IPS-NIHi11 (cell line): ENCODE results near the gene ACYP2.
"Not testable (repeated sequence)": the region's sequence is repeated elsewhere in the genome, so short reads cannot be mapped to it uniquely, and the experiment has no call there.

ENCODE experiments used
- DNase-seq: peaks from one replicate; pipeline ENCODE4 v3.0.0; 2012; ENCODE audit warnings: mixed read lengths, low spot score

Gene ACYP2

GRCh38 chr2:54099370-54099769, 16.0 kb upstream of the ACYP2 start:
- DNase-seq = no peak

DNA sequence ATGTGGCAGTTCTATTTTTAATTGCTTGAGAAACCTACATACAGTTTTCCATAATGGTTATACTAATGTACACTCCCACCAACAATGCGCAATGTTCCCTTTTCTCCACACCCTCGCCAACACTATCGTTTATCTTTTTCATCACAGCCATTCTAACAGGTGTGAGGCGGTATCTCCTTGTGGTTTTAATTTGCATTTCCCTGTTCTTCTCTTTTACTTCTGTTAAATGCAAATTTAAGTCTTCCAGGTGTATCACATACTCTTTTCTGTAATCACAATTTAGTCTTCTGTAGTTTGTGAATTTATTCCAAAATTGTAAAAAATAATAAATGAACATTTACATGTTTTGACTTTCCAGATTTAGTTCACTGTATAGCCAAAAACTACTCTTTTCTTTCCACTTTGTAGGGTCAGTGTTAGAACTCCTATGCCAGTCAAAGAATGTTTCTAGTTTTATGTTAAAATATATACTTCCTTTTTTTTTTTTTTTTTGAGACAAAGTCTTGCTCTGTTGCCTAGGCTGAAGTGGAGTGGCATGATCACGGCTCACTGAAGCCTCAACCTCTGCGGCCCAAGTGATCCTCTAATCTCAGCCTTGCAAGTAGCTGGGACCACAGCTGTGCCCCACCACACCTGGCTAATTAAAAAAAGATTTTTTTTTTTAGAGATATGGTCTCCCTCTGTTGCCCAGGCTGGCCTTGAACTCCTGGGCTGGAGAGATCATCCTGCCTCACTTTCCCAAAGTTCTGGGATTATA, 15.4 kb upstream of the ACYP2 start:
- DNase-seq = no peak

- DNase-seq = no peak
Observed at GRCh38 chr2:54100772-54101171, 14.6 kb upstream of the ACYP2 start.

- DNase-seq = peak; percentile 81
Observed at GRCh38 chr2:54103454-54104314, 11.7 kb upstream of the ACYP2 start.

GRCh38 chr2:54106631-54107454, 8.6 kb upstream of the ACYP2 start:
- DNase-seq = peak; percentile 34

DNA sequence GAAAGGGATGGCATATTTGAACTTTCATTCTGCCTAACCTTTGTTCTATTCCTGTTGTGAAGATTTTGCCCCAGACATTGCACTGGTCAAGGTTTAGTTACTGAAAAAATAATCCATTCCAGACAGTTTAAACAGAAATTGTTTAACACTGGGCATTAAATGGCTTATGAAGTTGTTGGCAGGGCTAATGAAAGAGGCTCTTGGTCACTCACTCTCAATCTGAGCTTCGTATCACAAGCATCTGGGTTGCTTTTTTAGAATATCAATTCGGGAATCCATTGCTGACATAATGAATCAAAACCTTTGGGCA, 8.0 kb upstream of the ACYP2 start:
- DNase-seq = no peak

DNA sequence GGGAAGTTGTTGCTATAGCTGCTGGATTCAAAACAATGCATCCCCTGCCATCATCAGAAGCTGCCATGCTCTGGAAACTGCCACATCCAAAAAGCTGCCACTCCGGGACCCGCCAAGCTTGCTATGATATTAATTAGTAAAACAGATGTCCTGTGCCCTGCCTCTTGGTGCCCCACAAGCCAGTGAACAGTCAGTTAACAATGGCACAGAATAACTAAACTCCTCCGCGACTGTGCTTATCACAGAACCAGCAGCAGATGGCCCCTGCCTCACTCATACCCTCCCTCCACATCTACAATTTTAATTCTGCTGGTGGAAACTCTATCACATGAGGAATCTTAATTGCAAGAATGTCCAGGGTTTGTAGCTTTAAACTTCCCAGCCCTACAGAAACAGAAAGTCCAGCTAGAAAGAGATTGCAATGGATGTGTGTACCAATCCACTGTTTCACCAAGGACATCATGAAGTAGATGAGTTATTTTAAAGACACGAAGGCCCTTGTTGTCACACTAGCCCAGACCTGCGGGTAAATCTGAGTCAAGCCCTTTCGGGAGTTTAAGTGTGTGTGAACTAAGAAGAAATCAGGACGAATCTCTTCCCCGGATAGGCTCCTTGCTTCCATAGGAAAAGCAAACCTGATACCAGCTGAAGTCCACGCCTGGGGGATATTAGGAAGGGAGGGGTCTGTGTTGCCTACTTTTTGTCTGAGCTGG, 7.4 kb upstream of the ACYP2 start:
- no peak for DNase-seq

DNA sequence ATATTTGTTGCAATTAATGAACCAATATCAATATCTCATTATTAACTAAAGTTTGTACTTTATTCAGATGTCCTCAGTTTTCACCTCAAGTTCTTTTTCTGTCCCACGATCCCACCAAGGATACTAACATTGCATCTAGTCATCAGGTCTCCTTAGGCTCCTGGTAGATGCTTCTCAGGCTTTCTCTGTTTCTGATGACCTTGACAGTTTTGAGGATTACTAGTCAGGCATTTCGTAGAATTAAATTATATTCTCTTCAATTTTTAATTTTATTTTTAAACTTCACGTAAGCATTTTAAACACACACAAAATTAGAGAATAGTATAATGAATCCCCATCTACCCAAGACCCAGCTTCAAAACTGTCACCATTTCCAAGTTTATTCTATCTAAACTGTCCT, 5.6 kb upstream of the ACYP2 start:
- DNase-seq = no peak

GRCh38 chr2:54114479-54114878, 936 bp upstream of the ACYP2 start:
- DNase-seq = not testable (repeated sequence)

DNA sequence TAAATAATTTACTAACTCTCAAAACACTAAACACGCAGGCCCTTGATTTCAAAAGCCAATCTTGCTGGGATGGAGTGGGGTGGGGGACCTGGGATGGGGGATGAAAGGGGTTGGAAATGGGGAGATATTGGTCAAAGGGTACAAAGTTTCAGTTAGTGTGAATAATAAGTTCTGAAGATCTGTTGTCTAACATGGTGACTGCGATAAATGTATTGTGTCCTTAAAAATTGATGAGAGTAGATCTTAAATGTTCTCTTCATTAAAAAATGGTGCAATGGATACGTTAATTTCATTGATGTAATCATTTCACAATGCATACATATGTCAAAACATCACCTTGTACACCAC, 505 bp upstream of the ACYP2 start:
- no peak for DNase-seq

GRCh38 chr2:54116598-54116997, 1.2 kb downstream of the ACYP2 start:
- DNase-seq = not testable (repeated sequence)

DNA sequence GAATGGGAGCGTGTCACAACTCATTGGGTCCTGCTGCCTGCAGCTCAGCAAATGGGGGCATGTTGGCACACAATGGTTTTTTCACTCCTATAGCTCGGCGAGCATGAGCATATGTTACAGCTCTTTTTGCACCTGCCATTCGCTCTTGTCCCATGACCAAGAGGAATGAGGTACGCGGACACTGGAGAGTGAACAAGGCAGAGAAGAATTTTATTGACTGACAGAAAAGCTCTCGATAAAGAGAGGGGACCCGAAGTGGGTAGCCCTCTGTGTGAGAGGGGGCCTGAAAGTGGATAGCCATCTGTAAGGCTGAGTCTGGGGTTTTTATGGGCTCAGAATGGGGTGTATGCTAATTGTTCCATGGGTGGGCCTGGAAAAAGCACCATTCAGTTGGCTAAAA, 5.5 kb downstream of the ACYP2 start:
- DNase-seq = no peak

DNA sequence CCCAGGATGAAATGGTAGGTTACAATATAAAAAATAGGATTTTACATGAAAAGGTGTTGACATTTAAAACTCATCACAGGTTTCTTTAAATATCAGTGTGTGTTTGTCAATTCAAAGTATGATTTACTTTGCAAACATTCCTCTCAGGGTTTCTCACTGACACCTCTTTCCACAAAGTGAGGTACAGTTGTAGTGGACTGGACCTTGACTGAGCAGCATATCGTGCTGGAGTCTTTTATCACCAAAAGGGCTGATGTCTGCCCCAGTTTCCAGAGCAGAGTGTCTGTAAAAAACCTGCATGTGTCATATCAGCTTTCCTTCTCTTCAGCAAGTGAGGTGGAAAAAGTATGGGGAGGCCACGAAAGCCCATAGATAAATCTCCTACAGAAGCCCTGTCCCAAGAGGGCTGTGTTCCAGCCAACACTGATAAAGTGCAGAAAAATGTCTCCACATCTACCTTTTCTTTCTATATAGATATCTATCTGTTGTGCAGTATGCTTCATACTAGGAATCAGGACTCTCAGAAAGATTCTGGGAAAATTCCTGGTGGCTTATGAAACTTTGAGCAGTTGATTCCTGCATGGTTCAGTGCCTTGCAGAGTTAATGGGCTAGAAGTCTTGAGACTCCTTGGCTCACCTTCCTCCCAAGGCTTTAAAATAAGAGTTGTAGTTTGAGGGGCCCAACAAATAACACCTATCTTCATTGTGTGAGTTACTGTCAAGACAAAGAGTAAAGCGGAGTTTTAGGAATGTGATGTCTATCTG, 6.9 kb downstream of the ACYP2 start:
- DNase-seq = no peak

DNA sequence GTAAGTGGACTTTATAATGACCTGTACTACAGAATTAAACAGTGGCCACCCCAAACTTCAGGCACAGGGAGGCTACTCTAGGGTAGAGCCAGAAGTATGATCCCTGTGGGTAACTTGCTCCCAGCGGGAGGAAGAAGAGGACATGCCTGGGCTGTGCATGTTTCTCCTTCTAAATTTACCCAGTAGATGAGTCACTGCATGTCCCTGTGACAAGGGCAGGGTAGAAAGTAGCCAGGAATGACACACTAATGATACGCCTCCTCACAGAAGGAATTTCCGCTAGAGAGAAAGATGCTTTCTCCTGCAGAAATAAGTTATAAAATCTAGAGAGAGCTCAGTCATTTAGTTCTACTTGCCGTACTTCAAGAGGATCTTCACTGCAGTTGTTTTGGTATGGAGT, 7.5 kb downstream of the ACYP2 start:
- DNase-seq = no peak

- DNase-seq = not testable (repeated sequence)
Observed at GRCh38 chr2:54127174-54127573, 11.8 kb downstream of the ACYP2 start.

GRCh38 chr2:54133056-54133455, 17.6 kb downstream of the ACYP2 start:
- DNase-seq = no peak

DNA sequence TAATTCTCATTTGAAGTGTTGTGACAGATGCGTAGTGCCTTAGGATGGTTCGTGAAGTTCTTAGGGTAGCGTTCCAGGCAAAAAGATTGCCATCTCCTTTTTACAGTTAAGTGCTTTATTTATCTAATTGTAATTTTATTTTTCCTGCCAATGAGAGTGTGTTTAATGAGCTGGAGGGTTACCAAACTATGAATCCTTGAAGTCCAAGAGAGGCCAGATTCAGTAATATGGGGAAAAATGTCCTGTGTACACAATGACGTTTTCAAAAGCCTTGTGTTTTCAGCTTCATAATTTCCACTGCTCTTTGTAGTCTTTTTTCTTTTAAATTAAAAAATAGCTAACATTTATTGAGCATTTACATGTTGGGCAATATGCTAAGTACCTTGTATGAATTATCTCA, 23.8 kb downstream of the ACYP2 start:
- no peak for DNase-seq

- DNase-seq = no peak
Observed at GRCh38 chr2:54143780-54144179, 28.4 kb downstream of the ACYP2 start.

DNA sequence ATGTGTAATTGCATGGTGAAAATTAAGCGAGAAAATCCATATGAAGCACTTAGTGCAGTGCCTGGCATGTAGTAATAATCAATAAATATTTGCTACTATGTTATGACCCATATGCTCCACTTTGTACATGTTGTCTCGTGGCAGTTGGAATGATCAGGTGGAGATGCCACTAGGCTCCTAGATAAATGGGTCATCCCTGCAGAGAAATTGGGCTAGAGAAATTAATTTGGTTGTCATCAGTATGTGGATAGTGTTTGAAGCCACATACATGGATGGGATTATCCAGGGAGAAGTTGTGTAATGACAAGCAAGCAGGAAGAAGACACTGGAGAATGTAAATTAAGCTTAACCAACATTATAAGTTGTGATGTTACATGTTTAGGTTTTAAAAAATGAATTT, 33.0 kb downstream of the ACYP2 start:
- no peak for DNase-seq

- no peak for DNase-seq
Observed at GRCh38 chr2:54149638-54150441, 34.4 kb downstream of the ACYP2 start.

DNA sequence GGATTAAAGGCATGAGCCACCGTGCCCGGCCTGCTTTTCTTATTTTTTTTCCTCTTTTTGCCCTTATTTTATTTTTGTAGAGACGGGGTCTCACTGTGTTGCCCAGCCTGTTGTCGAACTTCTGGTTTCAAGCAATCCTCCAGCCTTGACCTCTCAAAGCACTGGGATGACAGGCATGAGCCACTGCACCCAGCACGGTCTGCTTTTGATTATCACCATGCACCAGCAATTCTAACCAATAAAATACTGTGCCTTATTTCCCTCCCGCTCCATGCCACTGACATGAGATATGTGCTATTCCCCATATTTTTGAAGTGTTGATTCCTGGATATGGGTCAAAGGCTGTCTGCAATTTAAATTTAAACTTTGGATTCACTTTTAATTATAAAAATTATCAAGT, 42.9 kb downstream of the ACYP2 start:
- DNase-seq = no peak
